Brain microvascular endothelial cell (primary cell): ENCODE results near the gene DDX39A.
A peak's percentile ranks its signal among the peaks of the same experiment; 100 is the strongest.
"Not testable (repeated sequence)": the region's sequence is repeated elsewhere in the genome, so short reads cannot be mapped to it uniquely, and the experiment has no call there.

Experiments used
- DNase-seq: peaks from one replicate; pipeline ENCODE4 v3.0.0-alpha.2; 2020
- H3K27ac ChIP-seq: fragments of 250-450 bp; sonication (Bioruptor Pico); 2 replicates; pipeline ENCODE4 v1.5.1; 2020; ENCODE audit warnings: mild to moderate bottlenecking, moderate library complexity
- H3K27me3 ChIP-seq: fragments of 250-450 bp; sonication (Bioruptor Pico); replicated peaks from 2 replicates; pipeline ENCODE4 v1.5.1; 2020; ENCODE audit warnings: mild to moderate bottlenecking
- H3K36me3 ChIP-seq: fragments of 250-450 bp; sonication (Bioruptor Pico); replicated peaks from 2 replicates; pipeline ENCODE4 v1.5.1; 2020; ENCODE audit warnings: mild to moderate bottlenecking
- H3K4me3 ChIP-seq: 2 replicates; pipeline ENCODE4 v1.5.1; 2011; ENCODE audit warnings: low read depth, mild to moderate bottlenecking, control low read depth, low read length, moderate library complexity
- in situ Hi-C: cut with HindIII; loops from 2 replicates; pipeline ENCODE4 v1.10.0; 2017; ENCODE audit warnings: low sequenced_read_pairs, low pct_ligation_motif_present
- TF ChIP-seq, protein P1 (sequence below): IDR thresholded peaks from 2 replicates; pipeline ENCODE4 v1.5.1; 2011; ENCODE audit warnings: low read depth, mild to moderate bottlenecking, moderate library complexity, low read length, control low read depth, inconsistent platforms; ENCODE audit errors: missing control alignments

The DDX39A gene

DNA sequence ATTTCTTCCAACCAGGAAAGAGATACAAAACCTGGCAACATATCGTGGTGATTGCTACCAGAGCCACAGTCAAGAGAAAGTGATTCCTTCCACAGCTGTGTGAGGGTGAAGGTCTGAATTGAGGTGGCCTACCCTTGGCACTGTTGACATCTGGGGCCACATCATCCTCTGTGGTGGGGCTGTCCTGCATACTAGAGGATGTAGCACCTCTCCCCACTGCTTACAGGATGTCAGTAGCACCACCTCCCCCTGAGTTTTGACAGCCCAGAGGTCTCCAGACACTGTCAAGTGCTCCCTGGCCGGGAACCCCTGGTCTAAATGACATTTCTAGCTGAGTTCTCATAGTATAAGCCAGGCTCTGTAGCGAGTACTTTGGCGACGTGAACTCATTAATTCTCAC, 40.6 kb upstream of the DDX39A start:
- Histone ChIP-seq H3K27ac (no peak overlapping the region), H3K36me3 (peaks cover 36% of the 10 kb centered on the region), H3K27me3 (no peaks in the 10 kb centered on the region), H3K4me3 (no peak overlapping the region)
- no peak for DNase-seq
- in situ Hi-C loops, result no loop called here
- TF ChIP-seq, protein P1, sequence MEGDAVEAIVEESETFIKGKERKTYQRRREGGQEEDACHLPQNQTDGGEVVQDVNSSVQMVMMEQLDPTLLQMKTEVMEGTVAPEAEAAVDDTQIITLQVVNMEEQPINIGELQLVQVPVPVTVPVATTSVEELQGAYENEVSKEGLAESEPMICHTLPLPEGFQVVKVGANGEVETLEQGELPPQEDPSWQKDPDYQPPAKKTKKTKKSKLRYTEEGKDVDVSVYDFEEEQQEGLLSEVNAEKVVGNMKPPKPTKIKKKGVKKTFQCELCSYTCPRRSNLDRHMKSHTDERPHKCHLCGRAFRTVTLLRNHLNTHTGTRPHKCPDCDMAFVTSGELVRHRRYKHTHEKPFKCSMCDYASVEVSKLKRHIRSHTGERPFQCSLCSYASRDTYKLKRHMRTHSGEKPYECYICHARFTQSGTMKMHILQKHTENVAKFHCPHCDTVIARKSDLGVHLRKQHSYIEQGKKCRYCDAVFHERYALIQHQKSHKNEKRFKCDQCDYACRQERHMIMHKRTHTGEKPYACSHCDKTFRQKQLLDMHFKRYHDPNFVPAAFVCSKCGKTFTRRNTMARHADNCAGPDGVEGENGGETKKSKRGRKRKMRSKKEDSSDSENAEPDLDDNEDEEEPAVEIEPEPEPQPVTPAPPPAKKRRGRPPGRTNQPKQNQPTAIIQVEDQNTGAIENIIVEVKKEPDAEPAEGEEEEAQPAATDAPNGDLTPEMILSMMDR, result no peak

DNA sequence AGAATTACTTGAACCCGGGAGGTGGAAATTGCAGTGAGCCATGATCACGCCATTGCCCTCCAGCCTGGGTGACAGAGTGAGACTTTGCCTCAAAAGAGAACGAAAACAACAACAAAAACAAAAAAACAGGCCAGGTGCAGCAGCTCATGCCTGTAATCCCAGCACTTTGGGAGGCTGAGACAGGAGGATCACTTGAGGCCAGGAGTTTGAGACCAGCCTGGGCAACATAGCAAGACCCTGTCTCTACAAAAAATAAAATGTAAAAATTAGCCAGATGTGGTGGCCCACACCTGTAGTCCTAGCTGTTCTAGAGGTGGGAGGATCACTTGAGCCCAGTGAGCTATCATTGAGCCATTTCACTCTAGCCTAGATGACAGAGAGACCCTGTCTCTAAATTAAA, 33.2 kb upstream of the DDX39A start:
- DNase-seq, H3K27ac ChIP-seq, in situ Hi-C loops, H3K4me3 ChIP-seq, H3K27me3 ChIP-seq: not testable (repeated sequence)
- peaks cover 52% of the 10 kb centered on the region for H3K36me3 ChIP-seq

DNA sequence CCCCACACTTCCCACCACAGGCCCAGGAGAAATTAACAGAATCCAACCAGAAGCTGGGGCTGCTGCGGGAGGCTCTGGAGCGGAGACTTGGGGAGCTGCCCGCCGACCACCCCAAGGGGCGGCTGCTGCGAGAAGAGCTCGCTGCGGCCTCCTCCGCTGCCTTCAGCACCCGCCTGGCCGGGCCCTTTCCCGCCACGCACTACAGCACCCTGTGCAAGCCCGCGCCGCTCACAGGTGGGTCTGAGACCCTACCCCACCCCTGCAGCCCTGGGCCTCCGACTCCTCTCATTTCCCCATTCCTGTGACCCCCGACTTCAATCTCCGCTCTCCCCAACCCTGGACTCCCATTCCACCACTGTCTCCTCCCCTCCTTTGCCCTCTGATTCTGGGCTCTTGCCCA, 31.7 kb upstream of the DDX39A start:
- DNase-seq, result no peak
- no peak overlapping the region for H3K27ac ChIP-seq
- in situ Hi-C loops, result no loop called here
- no peaks in the 10 kb centered on the region for H3K27me3 ChIP-seq
- H3K4me3 ChIP-seq, result no peak overlapping the region
- peaks cover 67% of the 10 kb centered on the region for H3K36me3 ChIP-seq
- TF ChIP-seq, protein P1, result no peak

DNA sequence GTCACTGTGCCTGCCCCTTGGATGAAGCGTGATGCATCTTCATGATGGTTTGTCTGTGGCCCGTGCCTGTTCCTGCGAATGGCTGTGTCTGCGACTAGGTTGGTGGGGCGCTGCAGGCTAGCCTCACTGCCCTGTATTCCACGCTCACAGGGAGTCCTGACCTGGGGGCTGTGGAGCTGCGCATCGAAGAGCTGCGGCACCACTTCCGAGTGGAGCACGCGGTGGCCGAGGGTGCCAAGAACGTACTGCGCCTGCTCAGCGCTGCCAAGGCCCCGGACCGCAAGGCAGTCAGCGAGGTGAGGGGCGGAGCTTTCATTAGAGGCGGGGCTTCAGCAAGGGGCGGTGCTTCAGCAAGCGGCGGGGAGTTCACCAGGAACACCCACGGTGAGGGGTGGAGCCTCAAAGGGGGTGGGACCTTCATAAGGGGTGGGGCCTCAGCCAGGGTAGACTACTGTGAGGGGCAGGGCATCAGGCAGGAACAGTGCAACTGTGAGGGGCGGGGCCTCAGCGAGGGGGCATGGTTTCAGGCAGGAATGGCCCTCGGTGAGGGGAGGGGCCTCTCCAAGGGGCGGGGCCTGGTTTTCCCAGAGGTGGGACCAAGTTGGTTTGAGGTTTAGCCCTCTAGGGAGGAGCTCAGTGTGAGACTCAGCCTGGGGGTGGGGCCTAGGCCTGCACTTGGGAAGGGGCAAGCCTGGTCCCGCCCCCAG, 31.2 kb upstream of the DDX39A start:
- peaks cover 67% of the 10 kb centered on the region for H3K36me3 ChIP-seq

DNA sequence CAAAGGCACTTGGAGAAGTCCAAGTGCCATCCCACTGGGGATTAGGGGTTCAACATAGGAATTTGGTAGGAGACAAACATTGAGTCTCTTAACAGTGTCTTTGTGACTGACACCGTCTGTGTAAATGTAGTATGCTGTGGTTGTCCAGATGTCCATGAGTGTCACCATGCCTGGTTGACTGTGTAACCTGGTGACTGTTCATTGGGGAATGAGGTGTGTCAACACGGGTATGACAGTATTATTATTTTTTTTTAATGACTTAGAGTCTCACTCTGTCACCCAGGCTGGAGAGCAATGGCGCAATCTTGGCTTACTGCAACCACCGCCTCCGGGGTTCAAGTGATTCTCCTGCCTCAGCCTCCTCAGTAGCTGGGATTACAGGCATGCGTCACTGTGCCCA, 30.2 kb upstream of the DDX39A start:
- TF ChIP-seq, protein P1, result no peak
- no peak for DNase-seq
- Histone ChIP-seq H3K36me3 (peaks cover 71% of the 10 kb centered on the region), H3K27me3 (no peaks in the 10 kb centered on the region), H3K27ac (no peak overlapping the region), H3K4me3 (no peak overlapping the region)
- in situ Hi-C loops, result no loop called here

More for the DNA sequence above, 31.2 kb upstream of the DDX39A start:
- TF ChIP-seq, protein P1, result no peak
- peak; percentile 28 for DNase-seq
- Histone ChIP-seq H3K27ac (no peak overlapping the region), H3K4me3 (no peak overlapping the region), H3K27me3 (no peaks in the 10 kb centered on the region)
- in situ Hi-C loops, result no loop called here

DNA sequence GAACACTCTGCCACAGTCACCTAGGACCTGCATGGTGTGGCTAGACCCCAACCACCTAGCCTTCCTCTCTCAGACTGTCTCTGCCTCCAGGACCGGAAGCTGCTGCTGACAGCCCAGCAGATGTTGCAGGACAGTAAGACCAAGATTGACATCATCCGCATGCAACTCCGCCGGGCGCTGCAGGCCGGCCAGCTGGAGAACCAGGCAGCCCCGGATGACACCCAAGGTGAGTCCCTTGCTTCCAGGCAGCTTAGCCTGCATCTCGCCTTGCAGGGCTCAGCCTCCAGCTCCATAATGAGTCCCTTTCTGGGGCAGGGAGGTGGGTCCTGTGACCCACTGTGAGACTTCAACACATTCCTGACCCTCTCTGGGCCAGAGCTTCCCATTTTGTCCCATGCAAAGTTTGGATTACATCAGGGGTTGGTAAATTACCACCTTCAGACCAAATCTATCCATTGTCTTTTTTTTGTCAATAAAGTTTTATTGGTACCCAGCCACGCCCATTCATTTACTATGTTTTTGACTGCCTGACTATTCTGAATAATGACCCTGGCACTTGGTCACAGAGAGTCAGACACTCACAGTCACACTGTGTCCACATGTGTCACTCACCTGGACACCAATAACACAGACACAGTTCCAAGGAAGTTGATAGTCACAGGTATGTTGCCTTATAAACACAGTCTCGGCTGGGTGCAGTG, 27.3 kb upstream of the DDX39A start:
- H3K27me3 ChIP-seq, result no peaks in the 10 kb centered on the region
- no peak overlapping the region for H3K4me3 ChIP-seq
- no peak for DNase-seq
- TF ChIP-seq, protein P1, result no peak
- peaks cover 82% of the 10 kb centered on the region for H3K36me3 ChIP-seq
- in situ Hi-C loops, result no loop called here
- no peak overlapping the region for H3K27ac ChIP-seq
